D341Med (cell line): ENCODE measurements around the gene LAMA5.

Experiments
- DNase-seq: peaks from one replicate; pipeline ENCODE4 v3.0.0; 2012; ENCODE audit warnings: low spot score

LAMA5 gene

GRCh38 chr20:62288535-62289105 is 78.5 kb downstream of the LAMA5 start:
- DNase-seq, result no peak

GRCh38 chr20:62287759-62288534 is 79.2 kb downstream of the LAMA5 start:
- no peak for DNase-seq

DNA sequence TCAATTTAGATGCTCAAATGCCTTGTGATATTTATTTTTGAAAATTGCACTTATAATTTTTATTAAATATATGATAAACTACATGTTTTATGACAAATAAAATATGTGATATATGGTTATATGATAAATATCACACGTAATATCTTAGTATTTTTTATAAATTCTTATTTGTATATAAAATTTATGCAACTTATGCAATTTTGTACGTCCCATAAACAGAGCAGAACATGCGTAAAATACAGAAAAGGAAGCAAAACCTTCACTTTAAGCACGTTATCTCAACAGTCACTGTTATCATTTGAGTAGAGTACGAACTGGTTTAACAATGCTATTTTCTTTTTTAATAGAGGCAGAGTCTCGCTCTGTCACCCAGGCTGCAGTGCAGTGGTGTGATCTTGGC is 80.0 kb downstream of the LAMA5 start:
- DNase-seq, result no peak

DNA sequence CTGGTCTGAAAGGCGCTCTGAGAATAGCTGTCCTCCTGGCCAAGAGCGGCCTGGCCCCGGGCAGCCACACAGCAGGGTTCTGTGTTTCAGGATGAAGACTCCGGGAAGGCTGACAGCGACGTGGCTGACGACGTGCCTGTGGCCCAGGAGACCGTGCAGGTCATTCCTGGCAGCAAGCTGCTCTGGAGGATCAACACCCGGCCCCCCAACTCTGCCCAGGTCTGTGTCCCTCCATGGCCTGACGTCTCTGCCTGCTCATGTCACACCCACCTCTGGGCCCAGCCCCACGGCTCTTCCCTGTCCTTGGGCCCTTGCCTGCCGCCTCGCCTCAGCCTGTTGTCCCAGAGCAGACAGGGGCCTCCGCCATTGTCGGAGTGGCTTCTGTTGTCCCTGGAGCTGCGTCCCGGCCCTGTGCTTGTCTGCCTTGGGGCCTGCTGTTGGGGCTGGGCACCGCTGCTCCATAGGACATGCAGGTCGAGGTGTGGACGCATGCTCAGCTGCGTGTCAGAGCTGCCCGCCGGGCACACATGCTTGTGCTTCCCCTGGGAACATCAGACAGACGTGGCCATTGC is 80.5 kb downstream of the LAMA5 start:
- no peak for DNase-seq

- DNase-seq, result no peak
Observed at GRCh38 chr20:62285722-62286121, 81.4 kb downstream of the LAMA5 start.

GRCh38 chr20:62285151-62285550 is 82.0 kb downstream of the LAMA5 start:
- no peak for DNase-seq

DNA sequence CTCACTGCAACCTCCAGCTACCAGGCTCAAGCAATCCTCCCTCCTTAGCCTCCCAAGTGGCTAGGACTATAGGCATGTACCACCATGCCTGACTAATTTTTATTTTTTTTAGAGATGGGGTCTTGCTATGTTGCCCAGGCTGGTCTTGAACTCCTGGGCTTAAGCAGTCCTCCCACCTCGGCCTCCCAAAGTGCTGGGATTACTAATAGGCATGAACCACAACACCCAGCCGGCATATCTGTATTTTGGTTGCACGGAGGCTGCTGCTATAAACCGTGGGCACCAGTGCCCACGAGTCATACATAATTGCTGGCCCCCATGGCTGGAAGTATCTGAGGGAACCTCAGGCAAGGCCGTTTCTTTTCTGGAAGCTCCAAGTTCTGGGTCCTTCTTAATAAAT is 82.7 kb downstream of the LAMA5 start:
- DNase-seq, result no peak

DNA sequence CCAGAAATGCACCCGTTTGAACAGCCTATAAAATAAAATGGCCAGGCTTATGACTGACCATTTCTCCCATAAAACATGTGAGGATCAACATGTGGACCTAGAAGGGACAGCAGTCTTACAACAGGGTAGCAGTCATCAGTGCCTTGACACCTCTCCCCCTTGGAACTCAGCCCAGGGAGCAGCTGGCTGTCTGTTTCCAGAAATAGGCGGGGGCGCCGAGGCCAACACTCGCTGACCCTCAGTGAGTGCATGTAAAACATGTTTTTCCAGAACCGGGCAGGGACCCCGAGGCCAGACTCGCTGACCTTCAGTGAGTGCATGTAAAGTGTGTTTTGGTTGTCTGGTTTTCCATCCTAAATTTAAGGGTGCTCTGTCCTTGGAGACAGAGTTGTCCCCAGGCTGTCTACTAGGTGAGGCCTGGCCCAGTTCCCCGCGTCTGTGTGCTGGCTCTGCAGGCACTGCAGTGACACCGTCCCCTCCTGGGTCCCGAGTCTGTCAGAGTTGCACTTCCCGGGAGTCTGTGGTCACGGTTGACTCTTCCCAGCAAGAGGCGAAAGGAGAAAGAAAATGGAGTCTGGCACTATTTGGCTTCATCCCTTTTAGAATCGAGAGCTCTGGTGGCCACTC is 84.1 kb downstream of the LAMA5 start:
- no peak for DNase-seq

DNA sequence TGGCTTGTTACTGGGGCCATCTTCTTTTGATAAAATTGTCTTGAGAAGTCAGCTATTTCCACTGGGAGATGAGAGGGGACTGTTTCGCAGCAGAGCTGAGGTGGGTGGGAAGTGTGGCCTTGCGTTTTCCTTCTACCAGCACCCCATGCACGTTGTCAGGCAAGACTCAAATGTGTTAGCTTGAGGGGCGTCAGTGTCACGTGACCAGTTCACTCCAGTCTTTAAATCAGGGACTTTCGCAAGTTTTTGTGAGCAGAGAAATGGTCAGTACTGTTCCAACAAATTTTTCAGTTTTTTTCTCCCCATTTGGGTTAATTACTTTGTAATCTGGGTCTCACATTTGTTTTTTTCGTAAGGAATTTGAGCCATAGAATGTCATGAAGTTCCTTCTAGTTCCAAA is 85.0 kb downstream of the LAMA5 start:
- no peak for DNase-seq

- no peak for DNase-seq
Observed at GRCh38 chr20:62281161-62281933, 85.8 kb downstream of the LAMA5 start.

DNA sequence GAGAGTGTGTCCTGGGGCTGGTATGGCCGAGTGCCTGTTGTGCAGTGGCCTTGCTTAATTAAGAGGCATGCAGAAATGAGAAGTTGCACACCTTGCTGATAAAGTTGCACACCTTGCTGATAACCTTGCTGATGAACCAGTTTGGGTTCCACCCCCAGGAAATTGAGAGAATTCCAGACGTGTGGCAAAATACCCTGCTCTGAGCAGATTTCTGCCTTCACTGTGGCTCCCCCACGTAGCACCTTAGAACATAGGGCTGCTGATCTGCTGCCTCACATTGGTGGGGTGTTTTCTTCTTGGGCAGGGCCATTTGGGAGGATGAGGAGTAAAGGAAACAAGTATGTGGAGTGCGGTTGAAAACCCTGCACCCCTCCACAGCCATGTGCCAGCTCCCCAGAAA is 86.8 kb downstream of the LAMA5 start:
- no peak for DNase-seq

DNA sequence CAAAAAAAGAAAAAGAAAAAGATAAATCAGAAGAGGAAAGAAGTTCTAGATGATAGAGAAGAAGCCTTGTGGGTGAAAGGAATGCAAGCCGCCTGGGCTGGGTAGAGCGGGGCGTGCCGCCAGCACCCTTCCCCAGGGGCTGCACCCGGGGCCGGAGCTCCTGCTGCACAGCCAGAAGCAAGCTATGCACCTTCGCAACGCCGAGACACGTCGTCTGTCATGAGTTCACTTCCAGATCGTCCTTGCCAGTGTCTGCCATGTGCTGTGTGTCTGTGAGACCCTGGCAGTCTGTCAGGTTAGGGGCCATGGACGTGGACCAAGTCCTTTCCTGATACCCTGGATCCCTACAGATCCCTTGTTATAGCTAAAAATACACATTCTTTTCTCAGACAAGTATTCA is 89.9 kb downstream of the LAMA5 start:
- no peak for DNase-seq

- DNase-seq, result no peak
Observed at GRCh38 chr20:62276439-62276838, 90.7 kb downstream of the LAMA5 start.

DNA sequence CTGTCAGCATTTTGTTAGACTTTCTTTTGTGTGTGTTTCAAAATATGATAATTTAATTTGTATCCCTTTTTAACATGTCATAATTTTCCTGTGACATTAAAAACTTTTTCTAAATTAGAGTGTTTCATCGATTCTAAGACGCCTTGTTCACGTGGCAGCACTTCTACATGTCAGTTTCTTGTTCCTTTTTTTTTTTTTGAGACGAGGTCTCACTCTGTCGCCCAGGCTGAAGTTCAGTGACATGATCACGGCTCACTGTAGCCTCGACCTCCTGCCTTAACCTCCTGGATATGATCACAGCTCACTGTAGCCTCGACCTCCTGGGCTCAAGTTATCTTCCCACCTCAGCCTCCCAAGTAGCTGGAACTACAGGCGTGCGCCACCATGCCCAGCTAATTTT is 91.9 kb downstream of the LAMA5 start:
- no peak for DNase-seq

DNA sequence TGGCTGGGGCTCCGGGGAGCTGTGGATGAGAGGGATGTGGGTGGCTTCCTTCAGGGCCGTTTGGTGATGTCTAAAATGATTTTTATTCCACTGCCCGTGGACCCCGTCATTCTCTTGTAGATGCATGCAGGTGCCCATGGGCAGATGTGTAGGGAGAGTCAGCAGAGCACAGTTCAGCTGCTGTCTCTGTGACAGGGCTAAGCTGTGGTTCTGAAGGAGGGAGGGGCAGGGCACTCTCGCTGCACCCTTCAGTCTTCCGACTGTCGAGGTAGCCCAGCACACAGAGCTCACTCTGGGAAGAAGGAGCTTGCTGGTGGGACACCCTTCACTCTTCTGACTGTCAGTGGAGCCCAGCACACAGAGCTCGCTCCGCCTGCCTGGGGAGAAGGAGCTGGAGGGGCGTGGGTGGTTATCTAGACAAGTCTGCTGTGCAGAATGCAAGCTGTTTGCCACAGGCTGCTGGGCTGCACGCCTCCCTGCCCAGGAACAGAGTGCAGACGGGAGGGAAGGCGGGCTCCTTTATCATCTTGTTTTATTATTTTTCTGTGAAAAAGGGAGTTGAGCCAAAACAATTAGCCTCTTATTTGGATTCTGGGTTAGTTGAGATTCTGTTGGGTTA is 92.7 kb downstream of the LAMA5 start:
- no peak for DNase-seq

DNA sequence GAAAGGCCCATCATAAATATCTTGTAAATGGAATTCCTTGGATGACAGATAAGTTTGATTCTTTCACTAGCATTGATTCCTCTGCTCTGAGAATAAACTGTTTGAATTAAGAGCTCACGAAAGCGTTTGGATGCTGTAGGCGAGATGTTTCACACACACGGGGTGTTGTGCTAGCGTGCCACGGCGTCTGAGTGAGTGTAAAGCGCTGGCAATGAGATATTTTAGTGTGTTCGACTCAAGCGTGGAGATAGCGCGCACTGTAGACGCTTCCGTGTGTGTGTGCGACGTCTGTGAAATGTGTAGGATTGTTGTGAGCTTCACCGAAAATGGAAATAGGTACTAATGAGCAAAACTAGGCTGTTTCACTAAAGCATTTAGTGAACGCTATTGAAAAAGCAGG is 93.7 kb downstream of the LAMA5 start:
- no peak for DNase-seq

DNA sequence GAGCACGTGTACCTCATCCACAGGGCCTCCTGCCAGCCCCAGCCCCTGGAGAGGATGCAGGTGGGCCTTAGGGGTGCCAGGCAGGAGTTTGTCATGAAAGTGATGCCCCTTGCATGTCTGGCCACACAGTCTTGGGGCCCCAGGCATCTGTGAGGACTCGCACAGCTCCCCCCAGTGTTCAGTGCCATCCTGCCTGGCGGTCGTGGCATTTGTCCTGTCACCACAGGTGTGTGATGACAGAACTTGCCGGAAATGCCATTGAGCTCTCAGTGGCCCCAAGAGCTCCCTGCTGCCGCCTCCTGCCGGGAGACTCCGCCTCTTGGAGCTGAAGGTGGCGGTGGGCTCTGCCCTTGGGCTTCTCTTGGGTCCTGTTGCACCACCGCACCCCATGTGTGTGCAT is 94.9 kb downstream of the LAMA5 start:
- DNase-seq, result no peak

DNA sequence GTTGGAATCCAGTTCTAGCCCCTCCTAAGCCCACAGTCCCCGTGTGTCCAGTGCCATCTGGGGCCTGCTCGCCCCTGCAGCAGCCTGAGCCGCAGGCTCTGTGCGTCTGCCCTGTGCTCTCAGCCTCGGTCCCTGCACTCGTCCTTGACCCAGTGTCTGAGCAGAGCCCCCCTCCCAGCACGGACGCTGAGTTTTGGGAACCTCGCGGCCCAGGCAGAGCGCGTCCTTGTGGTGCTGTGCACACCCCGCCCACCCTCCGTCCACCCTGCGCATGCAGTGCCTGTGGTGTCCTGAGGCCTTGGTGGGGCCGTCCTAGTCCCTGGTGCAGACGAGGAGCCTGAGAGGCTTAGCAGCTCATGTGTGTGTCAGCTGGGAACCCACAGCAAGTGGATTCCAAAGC is 97.2 kb downstream of the LAMA5 start:
- no peak for DNase-seq

- DNase-seq, result no peak
Observed at GRCh38 chr20:62269378-62269777, 97.7 kb downstream of the LAMA5 start.

GRCh38 chr20:62268228-62268900 is 98.7 kb downstream of the LAMA5 start:
- DNase-seq, result no peak

- no peak for DNase-seq
Observed at GRCh38 chr20:62267543-62267942, 99.6 kb downstream of the LAMA5 start.
